Activated T-helper 9 cell treated with anti-CD3 and anti-CD28 coated beads, Interleukin-2, amount 50 U/mL, for 16 hours (primary cell): ENCODE measurements around the gene SHROOM3.
"Not testable (repeated sequence)": the region's sequence is repeated elsewhere in the genome, so short reads cannot be mapped to it uniquely, and the experiment has no call there.

Experiments used
- DNase-seq: peaks from one replicate; pipeline ENCODE4 v3.0.0-alpha.2; 2020; ENCODE audit warnings: low read depth

Gene SHROOM3

GRCh38 chr4:76445911-76446310 lies 10.9 kb downstream of the SHROOM3 start:
- no peak for DNase-seq

- no peak for DNase-seq
These were observed 12.4 kb downstream of the SHROOM3 start for GRCh38 chr4:76447393-76447851.

GRCh38 chr4:76448211-76448610 lies 13.2 kb downstream of the SHROOM3 start:
- DNase-seq, result no peak

GRCh38 chr4:76449362-76449767 lies 14.3 kb downstream of the SHROOM3 start:
- no peak for DNase-seq

- DNase-seq, result no peak
These were observed 14.8 kb downstream of the SHROOM3 start for GRCh38 chr4:76449833-76450232.

GRCh38 chr4:76453232-76453631 lies 18.2 kb downstream of the SHROOM3 start:
- no peak for DNase-seq

GRCh38 chr4:76454073-76454472 lies 19.0 kb downstream of the SHROOM3 start:
- DNase-seq, result not testable (repeated sequence)

- no peak for DNase-seq
These were observed 22.9 kb downstream of the SHROOM3 start for GRCh38 chr4:76457885-76458284.

GRCh38 chr4:76458297-76458696 lies 23.3 kb downstream of the SHROOM3 start:
- no peak for DNase-seq

GRCh38 chr4:76458825-76459224 lies 23.8 kb downstream of the SHROOM3 start:
- DNase-seq, result no peak

GRCh38 chr4:76459291-76459723 lies 24.3 kb downstream of the SHROOM3 start:
- no peak for DNase-seq

- DNase-seq, result no peak
These were observed 28.5 kb downstream of the SHROOM3 start for GRCh38 chr4:76463568-76463967.

GRCh38 chr4:76470064-76470463 lies 35.0 kb downstream of the SHROOM3 start:
- no peak for DNase-seq

- DNase-seq, result no peak
These were observed 35.5 kb downstream of the SHROOM3 start for GRCh38 chr4:76470532-76470931.

- no peak for DNase-seq
These were observed 41.5 kb downstream of the SHROOM3 start for GRCh38 chr4:76476571-76476970.

GRCh38 chr4:76484654-76485053 lies 49.6 kb downstream of the SHROOM3 start:
- DNase-seq, result no peak

- DNase-seq, result no peak
These were observed 50.4 kb downstream of the SHROOM3 start for GRCh38 chr4:76485450-76485849.

- no peak for DNase-seq
These were observed 51.7 kb downstream of the SHROOM3 start for GRCh38 chr4:76486588-76487276.

- DNase-seq, result no peak
These were observed 52.6 kb downstream of the SHROOM3 start for GRCh38 chr4:76487621-76488020.

- no peak for DNase-seq
These were observed 53.4 kb downstream of the SHROOM3 start for GRCh38 chr4:76488455-76488854.

GRCh38 chr4:76488888-76489685 lies 54.1 kb downstream of the SHROOM3 start:
- no peak for DNase-seq

- no peak for DNase-seq
These were observed 54.7 kb downstream of the SHROOM3 start for GRCh38 chr4:76489686-76490161.

- DNase-seq, result no peak
These were observed 57.0 kb downstream of the SHROOM3 start for GRCh38 chr4:76492055-76492454.
